Aorta (tissue), 5 donors: ENCODE measurements around the gene CDH11. TPM values are rescaled to one million over a fixed set of nuclear protein-coding genes. Genes with fewer than 3 reads are reported as not detected.

Experiments used
- ATAC-seq: fragments of 200-7000 bp; cut with Tn5 transposase; one replicate; pipeline ENCODE4 v1.9.1; 2022; ENCODE audit warnings: moderate library complexity; ENCODE audit not compliant: low FRiP score
- DNase-seq, 2 donors: peaks; one replicate each; pipeline ENCODE4 v3.0.0-alpha.2; 2020
- H3K27ac ChIP-seq, 2 donors: one replicate each; pipeline ENCODE4 v1.5.1; 2013; ENCODE audit warnings: low read length in 2 of 2, mild to moderate bottlenecking in 2 of 2, moderate library complexity in 2 of 2, control low read depth in 1 of 2, inconsistent platforms in 1 of 2, low read depth in 1 of 2
- H3K27me3 ChIP-seq, 2 donors: one replicate each; pipeline ENCODE4 v1.6.1; 2013; ENCODE audit warnings: control low read depth in 1 of 2, low read length in 1 of 2, mild to moderate bottlenecking in 1 of 2, moderate library complexity in 1 of 2; ENCODE audit not compliant: insufficient read depth in 2 of 2, control insufficient read depth in 1 of 2
- H3K36me3 ChIP-seq, 2 donors: one replicate each; pipeline ENCODE4 v1.6.1; 2013; ENCODE audit warnings: control low read depth in 1 of 2, low read length in 1 of 2, mild to moderate bottlenecking in 1 of 2; ENCODE audit not compliant: insufficient read depth in 2 of 2, control insufficient read depth in 1 of 2
- H3K4me1 ChIP-seq, 2 donors: one replicate each; pipeline ENCODE4 v1.6.1; 2013; ENCODE audit warnings: low read length in 2 of 2, control low read depth in 1 of 2, mild to moderate bottlenecking in 1 of 2, moderate library complexity in 1 of 2; ENCODE audit not compliant: insufficient read depth in 2 of 2, control insufficient read depth in 1 of 2
- H3K4me3 ChIP-seq, 2 donors: one replicate each; pipeline ENCODE4 v1.5.1; 2013; ENCODE audit warnings: low read length in 2 of 2, control low read depth in 1 of 2, mild to moderate bottlenecking in 1 of 2
- H3K9me3 ChIP-seq: one replicate; pipeline ENCODE4 v1.6.1; 2013; ENCODE audit warnings: mild to moderate bottlenecking, low read length; ENCODE audit not compliant: control insufficient read depth
- WGBS, 2 donors: extraction: QIAGEN DNeasy Blood & Tissue Kit; methylation state at CpG; one replicate each; pipeline ENCODE4 v1.1.7; 2013; 5-methylcytosine and 5-hydroxymethylcytosine counted together
- intact Hi-C, 2 donors: fragments of 100-400 bp; cut with DNase I; formaldehyde crosslinking; loops; one replicate each; pipeline versions ENCODE4 v1.14.2 to v1.15.0; 2022
- long read RNA-seq, 2 donors: library from polyadenylated mRNA; unstranded; transcript quantifications; one replicate each; pipeline ENCODE4 v2.0.0, GENCODE V29; 2020 to 2021
- polyA plus RNA-seq, 2 donors: library from polyadenylated mRNA; stranded (reverse); fragments of 200-250 nt; gene quantifications; one replicate each; pipeline ENCODE4 v1.2.3, GENCODE V29; 2013
- total RNA-seq, 2 donors: library from RNA; stranded (reverse); fragmentation: NEBNext Ultra II Directional; extraction: Animal tissue kit (Norgen Biotek cat#: 25700); gene quantifications; one replicate each; pipeline ENCODE4 v1.2.1, GENCODE V29; 2021
- donor health status: healthy with polysubstance abuse.
- donor health status: Bipolar disorder and iron deficiency.
- donor health status: DM: no; HTN: no; CAD: no.
- donor health status: DM: no; HTN: no; CAD: no.
- donor health status: DM: yes; HTN: yes; CAD: no.

The CDH11 gene, protein sequence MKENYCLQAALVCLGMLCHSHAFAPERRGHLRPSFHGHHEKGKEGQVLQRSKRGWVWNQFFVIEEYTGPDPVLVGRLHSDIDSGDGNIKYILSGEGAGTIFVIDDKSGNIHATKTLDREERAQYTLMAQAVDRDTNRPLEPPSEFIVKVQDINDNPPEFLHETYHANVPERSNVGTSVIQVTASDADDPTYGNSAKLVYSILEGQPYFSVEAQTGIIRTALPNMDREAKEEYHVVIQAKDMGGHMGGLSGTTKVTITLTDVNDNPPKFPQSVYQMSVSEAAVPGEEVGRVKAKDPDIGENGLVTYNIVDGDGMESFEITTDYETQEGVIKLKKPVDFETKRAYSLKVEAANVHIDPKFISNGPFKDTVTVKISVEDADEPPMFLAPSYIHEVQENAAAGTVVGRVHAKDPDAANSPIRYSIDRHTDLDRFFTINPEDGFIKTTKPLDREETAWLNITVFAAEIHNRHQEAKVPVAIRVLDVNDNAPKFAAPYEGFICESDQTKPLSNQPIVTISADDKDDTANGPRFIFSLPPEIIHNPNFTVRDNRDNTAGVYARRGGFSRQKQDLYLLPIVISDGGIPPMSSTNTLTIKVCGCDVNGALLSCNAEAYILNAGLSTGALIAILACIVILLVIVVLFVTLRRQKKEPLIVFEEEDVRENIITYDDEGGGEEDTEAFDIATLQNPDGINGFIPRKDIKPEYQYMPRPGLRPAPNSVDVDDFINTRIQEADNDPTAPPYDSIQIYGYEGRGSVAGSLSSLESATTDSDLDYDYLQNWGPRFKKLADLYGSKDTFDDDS
- total RNA-seq (100 to 1,000 TPM in 1 of 2 donors, 10 to 100 TPM in 1; 86.3 to 182 TPM), polyA plus RNA-seq (10 to 100 TPM; 11.9 to 17.5 TPM)
- long read RNA-seq, donor 1, full-length matches to known transcripts, result 8 of 32 reads
- long read RNA-seq, donor 1, partial matches to known transcripts, result 15 of 32 reads
- long read RNA-seq, donor 1, other reads (novel, unspliced or antisense), result 9 of 32 reads
- long read RNA-seq, donor 2, full-length matches to known transcripts, result 12 of 41 reads
- long read RNA-seq, donor 2, partial matches to known transcripts, result 14 of 41 reads
- long read RNA-seq, donor 2, other reads (novel, unspliced or antisense), result 15 of 41 reads

DNA sequence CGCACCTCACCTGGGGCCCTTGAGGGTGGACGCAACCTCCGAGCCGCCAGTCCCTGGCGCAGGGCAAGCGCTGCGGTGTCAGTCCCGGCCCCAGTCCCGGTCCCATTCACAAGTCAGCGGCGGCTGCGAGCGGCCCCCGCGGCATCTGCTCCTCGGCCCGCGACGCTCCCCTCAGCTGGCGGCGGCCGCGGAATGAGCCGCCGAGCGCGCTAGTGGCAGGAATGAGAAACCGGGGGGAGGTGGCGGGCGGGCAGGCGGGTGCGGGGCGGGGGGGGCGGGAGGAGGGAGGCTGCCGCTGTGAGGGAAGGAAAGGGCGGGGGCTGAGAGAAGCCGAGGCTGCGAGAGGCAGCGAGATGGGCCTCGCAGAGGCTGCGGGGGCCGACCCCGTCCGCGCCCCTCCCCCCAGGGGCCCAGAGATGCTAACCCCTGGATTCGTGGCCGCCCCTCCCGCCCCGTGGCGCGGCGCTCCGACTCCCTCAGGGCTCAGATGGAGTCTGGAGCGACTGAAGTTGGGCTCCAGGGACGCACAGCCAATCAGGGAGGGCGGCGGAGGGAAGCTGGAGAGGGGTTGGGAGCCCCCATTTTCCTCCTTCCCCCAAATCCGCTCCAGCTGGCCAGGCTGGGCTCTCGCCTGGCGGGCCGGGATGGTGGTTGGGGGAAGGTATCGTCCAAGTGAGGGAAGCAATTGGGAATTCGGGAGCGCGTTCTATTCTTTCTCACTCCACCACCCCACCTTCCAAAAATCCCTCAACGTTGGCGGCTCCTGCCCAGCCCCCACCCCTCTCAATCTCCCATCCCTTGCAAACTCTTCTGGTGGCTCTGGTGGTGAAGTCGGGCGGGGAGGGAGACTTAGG is at the start of gene CDH11:
Gene CDH11 (minus strand): TSS at position 194 of the 854 bp plus-strand sequence. CDS start 117,194 bp downstream, outside the sequence.
- DNase-seq, result peak; percentile 84 to 90
- intact Hi-C loops, result loop anchor here (2.0 to 10.0 kb wide), 5 partner anchors 190 to 1149 kb away; no protein-coding TSS in a partner anchor

DNA sequence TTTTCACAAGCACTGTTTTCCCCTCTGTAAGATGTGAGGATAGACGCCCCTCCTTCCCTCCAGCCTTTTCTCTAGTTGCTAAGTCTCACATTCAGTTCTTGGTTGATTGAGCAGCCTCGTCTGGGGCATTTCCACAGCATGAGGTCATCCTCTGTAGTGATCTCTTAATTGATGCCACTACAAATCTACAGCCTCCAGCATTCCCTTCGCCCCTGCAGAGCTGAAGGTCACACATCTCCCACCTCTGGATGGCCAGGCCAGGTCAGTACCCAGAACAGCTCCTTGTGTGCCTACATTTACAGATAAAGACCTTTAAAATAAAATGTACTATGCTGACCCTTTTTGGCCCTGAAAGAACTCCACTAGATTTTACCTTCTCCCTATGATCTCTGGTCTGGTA is 32.5 kb upstream of the CDH11 start:
- no peaks in the 10 kb centered on the region for H3K27me3 ChIP-seq
- WGBS, 2 donors, result 52 to 58% methylated on average over 3 of the region's 3 CpGs
- no peak overlapping the region for H3K4me3 ChIP-seq
- H3K4me1 ChIP-seq, result no peaks in the 10 kb centered on the region
- intact Hi-C loops, result no loop called here
- peaks cover 1% of the 10 kb centered on the region for H3K9me3 ChIP-seq
- ATAC-seq (no peak), DNase-seq (no peak)
- H3K36me3 ChIP-seq, result no peaks in the 10 kb centered on the region
- H3K27ac ChIP-seq, result no peak overlapping the region

More for the DNA sequence above, at the start of gene CDH11:
- Histone ChIP-seq H3K36me3 (no peaks in the 10 kb centered on the region), H3K9me3 (no peaks in the 10 kb centered on the region), H3K27me3 (no peaks in the 10 kb centered on the region), H3K4me1 (peaks cover 2 to 3% of the 10 kb centered on the region in 2 donors), H3K4me3 (peak within 1 kb of the TSS; percentile 79 to 80), H3K27ac (peak within 1 kb of the TSS; percentile 70 to 78)
- 0 to 1% methylated on average over 57 to 68 of the region's 69 CpGs for WGBS, 2 donors
- peak; percentile 76 for ATAC-seq

DNA sequence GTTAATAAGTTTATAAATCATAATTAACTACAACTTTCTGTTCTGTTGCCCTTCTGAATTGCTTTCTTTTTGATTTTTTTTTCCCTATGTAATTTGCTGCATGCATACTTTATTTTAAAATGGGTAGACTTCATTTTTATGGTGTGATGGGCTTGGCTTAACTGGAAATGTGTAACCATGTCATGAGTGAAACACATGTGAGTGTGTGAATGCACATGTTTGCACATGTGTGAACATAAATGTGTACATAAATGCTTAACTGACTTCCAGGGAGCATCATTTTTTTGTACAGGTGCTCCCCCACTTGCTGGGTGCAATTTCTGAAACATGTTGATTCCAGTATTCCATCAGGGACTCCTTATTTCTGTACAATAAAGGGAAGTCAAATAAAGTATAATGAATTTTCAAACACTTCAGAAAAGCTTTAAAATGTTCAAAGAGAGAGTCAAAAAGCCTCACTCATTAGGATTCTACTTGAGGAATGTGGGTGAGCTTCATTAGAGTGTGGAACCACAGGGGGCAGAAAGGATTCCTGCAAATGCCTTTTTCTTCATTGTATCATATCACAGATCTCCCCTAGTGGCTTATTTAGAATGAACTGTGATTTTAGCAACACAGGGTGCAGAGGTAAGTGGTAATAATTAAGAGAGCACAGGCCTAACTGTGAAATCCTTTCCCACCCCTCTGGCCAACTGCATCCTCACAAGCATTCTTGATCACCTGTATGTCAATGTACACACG is 31.7 kb upstream of the CDH11 start:
- H3K36me3 ChIP-seq, result no peaks in the 10 kb centered on the region
- no peak overlapping the region for H3K4me3 ChIP-seq
- no peaks in the 10 kb centered on the region for H3K9me3 ChIP-seq
- no peak for DNase-seq
- WGBS, 2 donors, result 82 to 89% methylated on average over 1 of the region's 1 CpG
- no peak overlapping the region for H3K27ac ChIP-seq
- intact Hi-C loops, result no loop called here
- H3K4me1 ChIP-seq, result no peaks in the 10 kb centered on the region
- no peak for ATAC-seq
- no peaks in the 10 kb centered on the region for H3K27me3 ChIP-seq

DNA sequence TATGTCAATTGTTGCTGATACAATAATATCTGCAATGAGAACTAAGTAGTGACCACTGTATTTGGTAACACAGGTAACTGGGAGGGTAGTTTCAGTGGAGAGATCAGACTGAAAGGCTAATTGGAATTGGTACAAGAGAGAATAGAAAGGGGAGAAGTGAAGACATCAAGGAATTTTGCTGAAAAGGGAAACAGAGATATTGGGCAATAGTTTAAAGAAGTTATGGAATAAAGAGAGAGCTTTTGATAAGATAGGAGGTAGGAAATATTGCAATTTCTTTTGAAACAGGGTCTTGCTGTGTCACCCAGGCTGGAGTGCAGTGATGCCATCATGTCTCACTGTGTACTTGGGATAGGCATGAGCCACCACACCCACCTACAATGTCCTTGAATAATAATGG is 26.9 kb upstream of the CDH11 start:
- H3K27ac ChIP-seq, result no peak overlapping the region
- DNase-seq, result no peak
- H3K4me3 ChIP-seq, result no peak overlapping the region
- H3K36me3 ChIP-seq, result no peaks in the 10 kb centered on the region
- no peaks in the 10 kb centered on the region for H3K27me3 ChIP-seq
- H3K9me3 ChIP-seq, result no peaks in the 10 kb centered on the region
- ATAC-seq, result no peak
- no peaks in the 10 kb centered on the region for H3K4me1 ChIP-seq
- intact Hi-C loops, result no loop called here

DNA sequence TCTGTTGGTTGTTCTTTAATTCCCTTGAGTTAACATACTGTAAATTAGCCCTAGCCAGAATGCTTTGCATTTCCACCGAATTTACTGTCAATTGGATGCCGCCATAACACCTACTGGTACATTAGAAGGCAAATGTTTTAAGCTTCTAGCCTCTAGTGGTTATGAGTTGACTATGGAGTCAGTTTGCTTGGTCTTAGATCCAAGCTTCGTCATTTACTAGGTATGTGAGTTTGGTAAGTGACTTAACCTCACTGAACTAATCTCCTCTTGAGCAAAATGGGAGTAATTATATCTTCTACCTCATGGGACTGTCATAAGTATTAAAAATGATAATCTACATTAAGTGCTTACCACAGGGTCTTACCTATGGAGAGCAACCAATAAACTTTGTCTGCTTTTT is 20.4 kb upstream of the CDH11 start:
- ATAC-seq, result no peak
- intact Hi-C loops, result no loop called here
- no peak overlapping the region for H3K4me3 ChIP-seq
- H3K9me3 ChIP-seq, result no peaks in the 10 kb centered on the region
- H3K36me3 ChIP-seq, result no peaks in the 10 kb centered on the region
- 96 to 97% methylated on average over 3 of the region's 3 CpGs for WGBS, 2 donors
- no peaks in the 10 kb centered on the region for H3K4me1 ChIP-seq
- DNase-seq, result no peak
- H3K27ac ChIP-seq, result no peak overlapping the region
- H3K27me3 ChIP-seq, result no peaks in the 10 kb centered on the region

DNA sequence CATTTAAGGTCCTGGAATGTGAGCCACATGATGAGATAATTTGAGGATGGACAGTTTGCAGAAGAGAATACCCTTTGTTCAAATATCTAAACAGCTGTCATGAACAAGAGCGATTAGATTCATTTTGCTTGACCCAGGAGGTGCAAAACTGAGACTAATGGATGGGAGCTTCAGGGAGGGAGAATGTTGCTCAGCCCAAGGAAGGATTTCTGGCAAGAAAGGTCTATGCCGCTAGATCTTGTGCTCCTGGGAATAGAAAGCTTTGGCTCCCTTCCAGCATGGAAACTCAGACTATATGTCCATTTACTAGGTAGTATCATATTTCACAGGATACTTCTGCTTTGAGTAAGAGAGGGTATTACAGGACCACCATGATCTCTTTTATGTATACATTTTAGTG is 14.8 kb upstream of the CDH11 start:
- Histone ChIP-seq H3K4me1 (no peaks in the 10 kb centered on the region), H3K9me3 (no peaks in the 10 kb centered on the region), H3K27ac (no peak overlapping the region), H3K36me3 (no peaks in the 10 kb centered on the region), H3K4me3 (no peak overlapping the region), H3K27me3 (no peaks in the 10 kb centered on the region)
- intact Hi-C loops, result no loop called here
- WGBS, 2 donors, result 62 to 76% methylated on average over 2 of the region's 2 CpGs
- DNase-seq (no peak), ATAC-seq (no peak)

DNA sequence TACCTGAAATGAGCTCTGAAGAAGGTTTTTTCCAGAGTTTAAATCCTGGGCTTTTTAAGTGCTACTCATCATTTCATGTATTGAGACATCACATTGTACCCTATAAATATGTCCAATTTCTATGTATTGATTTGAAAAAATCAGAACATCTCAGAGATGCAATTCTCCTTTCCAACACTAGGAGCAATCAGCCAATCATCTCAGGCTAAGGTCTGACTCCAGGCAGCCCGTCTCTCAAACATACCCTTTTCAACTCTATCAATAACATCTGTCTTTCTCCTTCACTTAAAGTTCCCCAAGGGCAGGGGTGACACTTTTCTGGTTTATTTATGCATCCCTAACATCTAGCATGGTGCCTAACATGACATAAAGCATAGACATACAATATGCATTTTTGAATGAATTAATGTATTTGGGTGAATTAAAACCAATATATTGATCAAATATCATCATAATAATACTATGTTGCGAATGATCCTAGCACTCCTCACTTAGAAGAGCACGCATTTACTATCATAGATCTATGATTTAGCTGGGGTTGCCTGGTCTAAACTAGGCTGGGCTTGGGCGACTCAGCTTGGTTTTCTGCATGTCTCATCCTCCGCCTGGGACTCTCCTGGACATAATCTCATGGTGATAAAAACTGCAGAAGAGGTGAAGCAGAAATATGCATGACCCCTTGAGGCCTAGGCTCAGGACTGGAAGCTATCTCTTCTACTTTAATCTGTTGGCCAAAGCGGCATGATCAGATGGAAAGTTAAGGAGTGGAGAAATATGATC is 5.2 kb upstream of the CDH11 start:
- no peak overlapping the region for H3K4me3 ChIP-seq
- ATAC-seq (no peak), DNase-seq (no peak)
- H3K27me3 ChIP-seq, result no peaks in the 10 kb centered on the region
- no peaks in the 10 kb centered on the region for H3K36me3 ChIP-seq
- no peaks in the 10 kb centered on the region for H3K9me3 ChIP-seq
- no peak overlapping the region for H3K27ac ChIP-seq
- no peaks in the 10 kb centered on the region for H3K4me1 ChIP-seq
- WGBS, 2 donors, result 97 to 99% methylated on average over 6 of the region's 6 CpGs
- intact Hi-C loops, result loop anchor here in 1 of 2 donors (10.0 kb wide), 2 partner anchors 258 to 398 kb away; no protein-coding TSS in a partner anchor
